ENCODE measurements around the gene IL4. TPM values are rescaled to one million over a fixed set of nuclear protein-coding genes. Genes with fewer than 3 reads are reported as not detected.

The IL4 gene
- total and polyA plus RNA-seq, 2 donors (not counting 3 experiments of a cell fraction or from before 2014, with no cell fraction given), result not detected

DNA sequence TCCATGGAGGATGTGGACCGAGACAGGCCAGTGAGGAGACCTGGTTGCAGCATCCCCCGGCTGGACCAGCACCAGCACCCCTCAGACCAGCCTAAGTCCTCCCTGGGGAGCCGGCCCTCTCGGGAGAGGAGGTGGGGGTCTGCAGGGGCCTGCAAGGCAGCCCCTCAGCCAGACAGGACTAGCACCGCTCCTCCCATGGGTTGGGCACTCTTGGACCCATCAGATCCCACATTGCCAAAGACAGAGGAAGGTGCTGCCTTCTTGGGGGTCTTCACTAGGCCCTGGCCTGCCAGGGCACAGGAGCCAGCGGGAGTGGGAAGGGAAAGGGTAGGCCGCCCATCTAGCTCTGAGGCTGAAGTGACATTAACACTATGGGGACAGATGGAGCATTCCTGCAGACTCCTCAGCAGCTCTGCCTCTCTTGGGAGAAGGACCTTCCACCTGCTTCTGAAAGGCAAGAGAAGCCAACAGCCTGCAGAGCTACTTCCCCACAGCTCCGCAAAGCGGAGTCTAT is 9.0 kb upstream of the IL4 start:
- CTCF ChIA-PET, result no interaction called here
- BruUV-seq (replicated peaks), result no TSS peak
- intact Hi-C loops (cut with micrococcal nuclease), result no loop called here

GRCh38 chr5:132665574-132666080 is 8.2 kb upstream of the IL4 start:
- no peak overlapping the region for H3K27ac ChIP-seq (ENCODE audit: insufficient read depth, low read depth, low read length)
- H3K9me3 ChIP-seq (replicated peaks; ENCODE audit: control insufficient read depth, insufficient read depth, low read length), result no peaks in the 10 kb centered on the region
- FAIRE-seq (no peak), DNase-seq (ENCODE audit: low read depth, low spot score) (no peak)
- no peaks in the 10 kb centered on the region for H4K20me1 ChIP-seq (replicated peaks; ENCODE audit: control insufficient read depth, extremely low read depth, insufficient read depth, low read length)
- intact Hi-C loops (cut with micrococcal nuclease) (no loop called here), dilution Hi-C loops (cut with MboI; ENCODE audit: extremely low pct_ligation_motif_present, low sequenced_read_pairs) (no loop called here)
- POLR2A ChIA-PET, result no interaction called here
- H3K4me3 ChIP-seq (replicated peaks in 1 of 3; ENCODE audit: insufficient read depth in 1 of 3, low read depth in 1 of 3, low read length in 3 of 3), result no peak overlapping the region
- peaks cover 0 to 2% of the 10 kb centered on the region in 2 experiments for H3K27me3 ChIP-seq (ENCODE audit: control insufficient read depth in 2 of 2, insufficient read depth in 2 of 2, low read length in 2 of 2)
- H2AFZ ChIP-seq (ENCODE audit: low read depth, low read length), result no peak overlapping the region
- H3K36me3 ChIP-seq (ENCODE audit: control insufficient read depth in 2 of 2, extremely low read depth in 1 of 2, insufficient read depth in 2 of 2, low read length in 2 of 2), result no peaks in the 10 kb centered on the region
- BruUV-seq (replicated peaks), result no TSS peak
- H3K4me2 ChIP-seq (ENCODE audit: insufficient read depth, low read length), result no peak overlapping the region
- no peaks in the 10 kb centered on the region for H3K9me1 ChIP-seq (replicated peaks; ENCODE audit: control insufficient read depth, extremely low read depth, insufficient read depth, low read length)
- no peaks in the 10 kb centered on the region for H3K79me2 ChIP-seq (ENCODE audit: control insufficient read depth, insufficient read depth, low read length)
- CTCF ChIA-PET, result interaction anchor here (0.5 to 0.6 kb wide), 2 partner anchors 10 to 107 kb away, joined by 3 read pairs; no protein-coding TSS in a partner anchor
- H3K9ac ChIP-seq (replicated peaks; ENCODE audit: extremely low read depth, insufficient read depth, low read length), result no peak overlapping the region
- H3K4me1 ChIP-seq (ENCODE audit: control insufficient read depth, extremely low read depth, insufficient read depth, low read length), result no peaks in the 10 kb centered on the region
- TF ChIP-seq MYC (IDR thresholded peaks at IDR 0.05; ENCODE audit: low read depth, low read length) (no peak), MAX (IDR thresholded peaks at IDR 0.05; ENCODE audit: insufficient read depth, insufficient read length) (no peak), EZH2 (IDR thresholded peaks at IDR 0.05; ENCODE audit: borderline replicate concordance, low read depth, low read length, severe bottlenecking) (no peak), JUN (IDR thresholded peaks at IDR 0.05; ENCODE audit: borderline replicate concordance, insufficient read depth, insufficient read length, low read depth) (no peak)

More for the DNA sequence above, 9.0 kb upstream of the IL4 start:
- Histone ChIP-seq H3K79me2 (ENCODE audit: control insufficient read depth, insufficient read depth, low read length) (no peaks in the 10 kb centered on the region), H3K4me3 (replicated peaks in 1 of 3; ENCODE audit: insufficient read depth in 1 of 3, low read depth in 1 of 3, low read length in 3 of 3) (no peak overlapping the region), H3K9me3 (replicated peaks; ENCODE audit: control insufficient read depth, insufficient read depth, low read length) (no peaks in the 10 kb centered on the region), H3K27ac (ENCODE audit: insufficient read depth, low read depth, low read length) (no peak overlapping the region), H3K9ac (replicated peaks; ENCODE audit: extremely low read depth, insufficient read depth, low read length) (no peak overlapping the region), H3K27me3 (ENCODE audit: control insufficient read depth in 2 of 2, insufficient read depth in 2 of 2, low read length in 2 of 2) (peaks cover 0 to 2% of the 10 kb centered on the region in 2 experiments), H3K36me3 (ENCODE audit: control insufficient read depth in 2 of 2, extremely low read depth in 1 of 2, insufficient read depth in 2 of 2, low read length in 2 of 2) (no peaks in the 10 kb centered on the region), H3K4me1 (ENCODE audit: control insufficient read depth, extremely low read depth, insufficient read depth, low read length) (no peaks in the 10 kb centered on the region), H4K20me1 (replicated peaks; ENCODE audit: control insufficient read depth, extremely low read depth, insufficient read depth, low read length) (no peaks in the 10 kb centered on the region), H2AFZ (ENCODE audit: low read depth, low read length) (no peak overlapping the region), H3K9me1 (replicated peaks; ENCODE audit: control insufficient read depth, extremely low read depth, insufficient read depth, low read length) (no peaks in the 10 kb centered on the region), H3K4me2 (ENCODE audit: insufficient read depth, low read length) (no peak overlapping the region)
- no peak for DNase-seq (ENCODE audit: low read depth, low spot score)
- FAIRE-seq, result no peak
- dilution Hi-C loops (cut with MboI; ENCODE audit: extremely low pct_ligation_motif_present, low sequenced_read_pairs), result no loop called here
- TF ChIP-seq JUN (IDR thresholded peaks at IDR 0.05; ENCODE audit: borderline replicate concordance, insufficient read depth, insufficient read length, low read depth), result no peak
- no peak for TF ChIP-seq MYC (IDR thresholded peaks at IDR 0.05; ENCODE audit: low read depth, low read length)
- no peak for TF ChIP-seq GATA2 (IDR thresholded peaks at IDR 0.05; ENCODE audit: insufficient read depth, insufficient read length, low read depth, low read length)
- TF ChIP-seq POLR2AphosphoS5 (IDR thresholded peaks at IDR 0.05; ENCODE audit: insufficient read depth, low read depth, low read length), result no peak
- TF ChIP-seq POLR2A (IDR thresholded peaks at IDR 0.05; ENCODE audit: low read depth, low read length), result no peak
- no peak for TF ChIP-seq MAX (IDR thresholded peaks at IDR 0.05; ENCODE audit: insufficient read depth, insufficient read length)
- no peak for TF ChIP-seq FOS (IDR thresholded peaks at IDR 0.05; ENCODE audit: borderline replicate concordance, insufficient read depth, low read length)
- POLR2A ChIA-PET, result no interaction called here
